Adrenal gland (tissue), 5 donors: ENCODE data around the gene STARD13.

ENCODE experiments used
- POLR2A ChIP-seq, 2 donors: fragments of 450-650 bp; IDR thresholded peaks; one replicate each; pipeline ENCODE4 v1.6.1; 2017; ENCODE audit warnings: antibody characterized with exemption in 2 of 2, mild to moderate bottlenecking in 2 of 2, moderate library complexity in 1 of 2
- TF ChIP-seq, protein P1 (sequence below), 6 experiments: fragments of 450-650 bp in 4 of 6; fragments of 200-600 bp in 2 of 6; sonication (generic) in 1 of 6; IDR thresholded peaks; 1 replicate in 5 of 6; 2 replicates in 1 of 6; pipeline versions ENCODE4 v1.5.1 to v1.8.0; 2016 to 2021; ENCODE audit warnings: antibody characterized with exemption in 6 of 6, mild to moderate bottlenecking in 2 of 6, moderate library complexity in 1 of 6
- donor health status: DM: no; HTN: no; CAD: no.

DNA sequence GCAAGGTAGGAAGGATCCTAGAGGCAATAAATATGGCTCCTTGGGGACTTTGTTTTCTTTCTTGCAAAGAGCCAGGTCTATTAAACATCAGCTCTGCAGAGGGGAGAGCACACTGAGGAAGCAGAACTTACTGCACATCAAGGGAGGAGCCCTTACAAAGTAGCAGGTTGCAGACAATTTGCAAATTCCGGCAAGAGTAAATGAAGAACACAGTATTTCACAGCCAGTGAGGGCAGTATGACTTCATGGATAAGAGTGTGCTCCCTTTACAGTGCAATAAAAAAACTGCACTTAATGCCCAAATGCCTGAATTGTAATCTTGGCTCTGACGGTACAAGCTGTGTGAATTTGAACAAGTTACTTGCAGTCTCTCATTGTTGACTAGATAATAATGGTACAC lies 75.5 kb downstream of the STARD13 start:
- TF ChIP-seq, protein P1, sequence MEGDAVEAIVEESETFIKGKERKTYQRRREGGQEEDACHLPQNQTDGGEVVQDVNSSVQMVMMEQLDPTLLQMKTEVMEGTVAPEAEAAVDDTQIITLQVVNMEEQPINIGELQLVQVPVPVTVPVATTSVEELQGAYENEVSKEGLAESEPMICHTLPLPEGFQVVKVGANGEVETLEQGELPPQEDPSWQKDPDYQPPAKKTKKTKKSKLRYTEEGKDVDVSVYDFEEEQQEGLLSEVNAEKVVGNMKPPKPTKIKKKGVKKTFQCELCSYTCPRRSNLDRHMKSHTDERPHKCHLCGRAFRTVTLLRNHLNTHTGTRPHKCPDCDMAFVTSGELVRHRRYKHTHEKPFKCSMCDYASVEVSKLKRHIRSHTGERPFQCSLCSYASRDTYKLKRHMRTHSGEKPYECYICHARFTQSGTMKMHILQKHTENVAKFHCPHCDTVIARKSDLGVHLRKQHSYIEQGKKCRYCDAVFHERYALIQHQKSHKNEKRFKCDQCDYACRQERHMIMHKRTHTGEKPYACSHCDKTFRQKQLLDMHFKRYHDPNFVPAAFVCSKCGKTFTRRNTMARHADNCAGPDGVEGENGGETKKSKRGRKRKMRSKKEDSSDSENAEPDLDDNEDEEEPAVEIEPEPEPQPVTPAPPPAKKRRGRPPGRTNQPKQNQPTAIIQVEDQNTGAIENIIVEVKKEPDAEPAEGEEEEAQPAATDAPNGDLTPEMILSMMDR (IDR thresholded peaks at IDR 0.05) = no peak
- no peak for TF ChIP-seq POLR2A (IDR thresholded peaks at IDR 0.05)
